ENCODE results near the gene APBB1.

DNA sequence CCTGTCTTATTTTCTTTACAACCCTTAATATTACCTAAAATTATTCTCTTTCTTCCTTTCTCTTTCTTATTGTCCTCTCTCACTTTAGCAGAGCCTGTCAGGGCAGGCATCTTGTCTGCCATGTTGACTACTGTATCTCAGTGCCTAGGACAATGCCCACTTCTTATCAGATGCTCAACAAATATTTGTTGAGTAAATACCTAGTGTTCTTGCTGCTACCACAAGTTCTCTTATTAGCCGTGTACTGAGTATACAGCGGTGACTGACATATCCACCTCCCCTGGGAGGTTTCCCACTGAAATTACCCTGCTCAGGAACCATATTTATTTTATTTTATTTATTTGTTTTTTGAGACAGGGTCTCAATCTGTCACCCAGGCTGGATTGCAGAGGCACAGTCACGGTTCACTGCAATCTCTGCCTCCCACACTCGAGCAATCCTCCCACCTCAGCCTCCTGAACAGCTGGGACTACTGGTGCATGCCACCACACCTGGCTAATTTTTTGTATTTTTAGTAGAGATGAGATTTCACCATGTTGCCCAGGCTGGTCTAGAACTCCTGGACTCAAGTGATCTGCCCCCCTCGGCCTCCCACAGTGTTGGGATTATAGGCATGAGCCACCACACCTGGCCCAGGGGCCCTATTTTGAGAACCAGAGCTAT, 15.2 kb upstream of the APBB1 start:
- TF ChIP-seq CTCF (conservative IDR thresholded peaks at IDR 0.05; ENCODE audit: low read depth, low read length) (no peak), EZH2 (IDR thresholded peaks at IDR 0.05; ENCODE audit: low read length, unreplicated experiment) (no peak)
